Suprapubic skin (tissue), 4 donors: ENCODE data around the gene DDX41. TPM values are rescaled to one million over a fixed set of nuclear protein-coding genes. Genes with fewer than 3 reads are reported as not detected.

Source experiments
- DNase-seq, 2 donors: peaks; one replicate each; pipeline ENCODE4 v3.0.0-alpha.2; 2019; ENCODE audit warnings: low spot score in 2 of 2
- H3K27ac ChIP-seq: fragments of 200-600 bp; sonication (generic); one replicate; pipeline ENCODE4 v1.5.1; 2019
- H3K27me3 ChIP-seq: fragments of 200-600 bp; sonication (generic); one replicate; pipeline ENCODE4 v1.5.1; 2019
- H3K36me3 ChIP-seq: fragments of 200-600 bp; sonication (generic); one replicate; pipeline ENCODE4 v1.5.1; 2019
- H3K4me1 ChIP-seq: fragments of 200-600 bp; sonication (generic); one replicate; pipeline ENCODE4 v1.5.1; 2019
- H3K4me3 ChIP-seq: fragments of 200-600 bp; sonication (generic); one replicate; pipeline ENCODE4 v1.5.1; 2019; ENCODE audit warnings: mild to moderate bottlenecking
- H3K9me3 ChIP-seq: fragments of 200-600 bp; sonication (generic); one replicate; pipeline ENCODE4 v1.5.1; 2019
- EP300 ChIP-seq: sonication (generic); formaldehyde crosslinking; IDR thresholded peaks from one replicate; pipeline ENCODE4 v1.6.1; 2017; ENCODE audit warnings: antibody characterized with exemption
- POLR2A ChIP-seq, 2 donors: fragments of 450-650 bp; IDR thresholded peaks; one replicate each; pipeline ENCODE4 v1.6.1; 2017; ENCODE audit warnings: antibody characterized with exemption in 2 of 2, mild to moderate bottlenecking in 2 of 2, moderate library complexity in 2 of 2
- POLR2AphosphoS5 ChIP-seq, 3 donors: sonication (generic); formaldehyde crosslinking; IDR thresholded peaks; one replicate each; pipeline ENCODE4 v1.6.1; 2017; ENCODE audit warnings: antibody characterized with exemption in 3 of 3
- WGBS: methylation state at CpG from one replicate; pipeline ENCODE4 v1.1.5; 2018; 5-methylcytosine and 5-hydroxymethylcytosine counted together
- total RNA-seq, 4 donors: library from RNA; depleted of rRNA; stranded (reverse); fragments of >200 nt; gene quantifications; one replicate each; pipeline ENCODE4 v1.1.0, GENCODE V29; 2016
- TF ChIP-seq, protein P1 (sequence below), 2 donors: fragments of 200-600 bp in 1 of 2; fragments of 450-650 bp in 1 of 2; sonication (generic) in 1 of 2; IDR thresholded peaks; one replicate each; pipeline ENCODE4 v1.5.1; 2016 to 2019; ENCODE audit warnings: antibody characterized with exemption in 2 of 2, mild to moderate bottlenecking in 1 of 2, moderate library complexity in 1 of 2

The DDX41 gene
- total RNA-seq, 4 donors from 2014 or later: 83.8 to 148 (median 103) TPM

GRCh38 chr5:177513500-177513899 lies 3.3 kb downstream of the DDX41 start:
- TF ChIP-seq POLR2A (IDR thresholded peaks at IDR 0.05) (no peak), EP300 (no peak), POLR2AphosphoS5 (IDR thresholded peaks at IDR 0.05) (no peak)
- TF ChIP-seq, protein P1, sequence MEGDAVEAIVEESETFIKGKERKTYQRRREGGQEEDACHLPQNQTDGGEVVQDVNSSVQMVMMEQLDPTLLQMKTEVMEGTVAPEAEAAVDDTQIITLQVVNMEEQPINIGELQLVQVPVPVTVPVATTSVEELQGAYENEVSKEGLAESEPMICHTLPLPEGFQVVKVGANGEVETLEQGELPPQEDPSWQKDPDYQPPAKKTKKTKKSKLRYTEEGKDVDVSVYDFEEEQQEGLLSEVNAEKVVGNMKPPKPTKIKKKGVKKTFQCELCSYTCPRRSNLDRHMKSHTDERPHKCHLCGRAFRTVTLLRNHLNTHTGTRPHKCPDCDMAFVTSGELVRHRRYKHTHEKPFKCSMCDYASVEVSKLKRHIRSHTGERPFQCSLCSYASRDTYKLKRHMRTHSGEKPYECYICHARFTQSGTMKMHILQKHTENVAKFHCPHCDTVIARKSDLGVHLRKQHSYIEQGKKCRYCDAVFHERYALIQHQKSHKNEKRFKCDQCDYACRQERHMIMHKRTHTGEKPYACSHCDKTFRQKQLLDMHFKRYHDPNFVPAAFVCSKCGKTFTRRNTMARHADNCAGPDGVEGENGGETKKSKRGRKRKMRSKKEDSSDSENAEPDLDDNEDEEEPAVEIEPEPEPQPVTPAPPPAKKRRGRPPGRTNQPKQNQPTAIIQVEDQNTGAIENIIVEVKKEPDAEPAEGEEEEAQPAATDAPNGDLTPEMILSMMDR (IDR thresholded peaks at IDR 0.05): no peak
- peaks cover 55% of the 10 kb centered on the region for H3K36me3 ChIP-seq
- no peak overlapping the region for H3K27ac ChIP-seq
- H3K4me1 ChIP-seq: peaks cover 23% of the 10 kb centered on the region
- DNase-seq: no peak
- H3K9me3 ChIP-seq: no peaks in the 10 kb centered on the region
- WGBS: 98% methylated on average over 14 of the region's 15 CpGs
- no peaks in the 10 kb centered on the region for H3K27me3 ChIP-seq
- no peak overlapping the region for H3K4me3 ChIP-seq

- Histone ChIP-seq H3K4me3 (no peak overlapping the region), H3K36me3 (peaks cover 55% of the 10 kb centered on the region), H3K4me1 (peaks cover 23% of the 10 kb centered on the region), H3K27me3 (no peaks in the 10 kb centered on the region), H3K9me3 (no peaks in the 10 kb centered on the region), H3K27ac (no peak overlapping the region)
- no peak for DNase-seq
- TF ChIP-seq EP300 (no peak), POLR2A (IDR thresholded peaks at IDR 0.05) (no peak), POLR2AphosphoS5 (IDR thresholded peaks at IDR 0.05) (no peak)
- TF ChIP-seq, protein P1 (IDR thresholded peaks at IDR 0.05): no peak
- WGBS: 92% methylated on average over 5 of the region's 16 CpGs
These were observed 3.9 kb downstream of the DDX41 start for GRCh38 chr5:177512736-177513380.

- TF ChIP-seq EP300 (no peak), POLR2AphosphoS5 (IDR thresholded peaks at IDR 0.05) (no peak), POLR2A (IDR thresholded peaks at IDR 0.05) (no peak)
- TF ChIP-seq, protein P1 (IDR thresholded peaks at IDR 0.05): no peak
- Histone ChIP-seq H3K36me3 (peaks cover 55% of the 10 kb centered on the region), H3K9me3 (no peaks in the 10 kb centered on the region), H3K27me3 (no peaks in the 10 kb centered on the region), H3K4me3 (no peak overlapping the region), H3K27ac (no peak overlapping the region), H3K4me1 (peaks cover 20% of the 10 kb centered on the region)
- 90% methylated on average over 19 of the region's 34 CpGs for WGBS
- DNase-seq: no peak
These were observed 4.7 kb downstream of the DDX41 start for GRCh38 chr5:177511796-177512675.

- Histone ChIP-seq H3K9me3 (no peaks in the 10 kb centered on the region), H3K36me3 (peaks cover 55% of the 10 kb centered on the region), H3K4me1 (peaks cover 18% of the 10 kb centered on the region), H3K4me3 (no peak overlapping the region), H3K27ac (no peak overlapping the region), H3K27me3 (no peaks in the 10 kb centered on the region)
- DNase-seq: no peak
- TF ChIP-seq, protein P1 (IDR thresholded peaks at IDR 0.05): no peak
- TF ChIP-seq EP300: no peak
- no peak for TF ChIP-seq POLR2AphosphoS5 (IDR thresholded peaks at IDR 0.05)
- no peak for TF ChIP-seq POLR2A (IDR thresholded peaks at IDR 0.05)
- WGBS: 93% methylated on average over 5 of the region's 5 CpGs
These were observed 5.6 kb downstream of the DDX41 start for GRCh38 chr5:177511181-177511580.

GRCh38 chr5:177510567-177511053 lies 6.2 kb downstream of the DDX41 start:
- H3K4me1 ChIP-seq: peaks cover 13% of the 10 kb centered on the region
- H3K4me3 ChIP-seq: no peak overlapping the region
- no peaks in the 10 kb centered on the region for H3K9me3 ChIP-seq
- no peak for DNase-seq
- 94% methylated on average over 14 of the region's 15 CpGs for WGBS
- peaks cover 53% of the 10 kb centered on the region for H3K36me3 ChIP-seq
- no peak overlapping the region for H3K27ac ChIP-seq
- no peaks in the 10 kb centered on the region for H3K27me3 ChIP-seq
- TF ChIP-seq POLR2A (IDR thresholded peaks at IDR 0.05): no peak
- no peak for TF ChIP-seq EP300
- TF ChIP-seq, protein P1 (IDR thresholded peaks at IDR 0.05): no peak
- no peak for TF ChIP-seq POLR2AphosphoS5 (IDR thresholded peaks at IDR 0.05)
